Loucy (cell line): Measurements from ENCODE around the gene SLC39A11.

Source experiments
- CTCF ChIP-seq: fragments of 200-600 bp; sonication (generic); conservative IDR thresholded peaks from 2 replicates; pipeline ENCODE4 v1.5.1; 2014; ENCODE audit warnings: mild to moderate bottlenecking, antibody characterized with exemption, low read length
- EZH2phosphoT487 ChIP-seq: fragments of 200-600 bp; IDR thresholded peaks from 2 replicates; pipeline ENCODE4 v1.6.1; 2018; ENCODE audit warnings: antibody characterized with exemption, mild to moderate bottlenecking, moderate library complexity, borderline replicate concordance

GRCh38 chr17:73027130-73027741 is 65.3 kb downstream of the SLC39A11 start:
- TF ChIP-seq CTCF (no peak), EZH2phosphoT487 (no peak)
